ENCODE measurements around the gene NOS3.

The NOS3 gene

GRCh38 chr7:151012911-151013347, 22.1 kb downstream of the NOS3 start:
- peak; percentile 38 for DNase-seq (ENCODE audit: low read depth)
- no peak overlapping the region for H3K4me3 ChIP-seq (ENCODE audit: low read length)
- peak; percentile 52 for TF ChIP-seq CTCF (IDR thresholded peaks at IDR 0.05; ENCODE audit: insufficient read depth, low read depth, low read length, missing control alignments)

GRCh38 chr7:151013356-151013732, 22.5 kb downstream of the NOS3 start:
- no peak for TF ChIP-seq CTCF (IDR thresholded peaks at IDR 0.05; ENCODE audit: insufficient read depth, low read depth, low read length, missing control alignments)
- DNase-seq (ENCODE audit: low read depth) = no peak
- no peak overlapping the region for H3K4me3 ChIP-seq (ENCODE audit: low read length)

- H3K4me3 ChIP-seq (ENCODE audit: low read length) = peak overlapping the region; percentile 28
- peak; percentile 29 for TF ChIP-seq CTCF (IDR thresholded peaks at IDR 0.05; ENCODE audit: insufficient read depth, low read depth, low read length, missing control alignments)
- DNase-seq (ENCODE audit: low read depth) = peak; percentile 32
These were observed 23.1 kb downstream of the NOS3 start for GRCh38 chr7:151013733-151014497.

GRCh38 chr7:151014950-151015349, 24.1 kb downstream of the NOS3 start:
- DNase-seq (ENCODE audit: low read depth) = peak; percentile 69
- TF ChIP-seq CTCF (IDR thresholded peaks at IDR 0.05; ENCODE audit: insufficient read depth, low read depth, low read length, missing control alignments) = no peak
- no peak overlapping the region for H3K4me3 ChIP-seq (ENCODE audit: low read length)

GRCh38 chr7:151015967-151016366, 25.1 kb downstream of the NOS3 start:
- no peak for DNase-seq (ENCODE audit: low read depth)
- H3K4me3 ChIP-seq (ENCODE audit: low read length) = no peak overlapping the region
- TF ChIP-seq CTCF (IDR thresholded peaks at IDR 0.05; ENCODE audit: insufficient read depth, low read depth, low read length, missing control alignments) = no peak

- H3K4me3 ChIP-seq (ENCODE audit: low read length) = no peak overlapping the region
- TF ChIP-seq CTCF (IDR thresholded peaks at IDR 0.05; ENCODE audit: insufficient read depth, low read depth, low read length, missing control alignments) = no peak
- no peak for DNase-seq (ENCODE audit: low read depth)
These were observed 25.7 kb downstream of the NOS3 start for GRCh38 chr7:151016505-151016904.

- no peak overlapping the region for H3K4me3 ChIP-seq (ENCODE audit: low read length)
- DNase-seq (ENCODE audit: low read depth) = no peak
- TF ChIP-seq CTCF (IDR thresholded peaks at IDR 0.05; ENCODE audit: insufficient read depth, low read depth, low read length, missing control alignments) = no peak
These were observed 26.1 kb downstream of the NOS3 start for GRCh38 chr7:151016942-151017341.
